ENCODE measurements around the gene ATF2.

DNA sequence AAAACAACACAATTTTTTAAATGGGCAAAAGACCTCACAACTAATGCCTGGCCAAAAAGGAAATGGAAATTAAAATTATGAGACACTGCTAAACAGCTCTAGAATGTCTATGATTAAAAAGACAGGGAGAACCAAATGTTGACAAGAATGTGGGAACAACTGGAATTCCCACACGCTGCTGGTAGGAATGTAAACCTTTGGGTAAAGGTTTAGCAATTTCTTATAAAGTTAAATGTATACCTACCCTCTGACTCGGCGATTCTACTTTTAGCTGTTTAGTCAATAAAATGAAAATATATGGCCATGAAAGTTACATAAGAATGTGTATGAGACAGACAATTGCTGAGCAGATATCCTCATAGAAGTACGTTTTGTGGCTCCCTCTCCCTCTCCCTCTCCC is 60.9 kb downstream of the ATF2 start:
- TF ChIP-seq, protein P1, sequence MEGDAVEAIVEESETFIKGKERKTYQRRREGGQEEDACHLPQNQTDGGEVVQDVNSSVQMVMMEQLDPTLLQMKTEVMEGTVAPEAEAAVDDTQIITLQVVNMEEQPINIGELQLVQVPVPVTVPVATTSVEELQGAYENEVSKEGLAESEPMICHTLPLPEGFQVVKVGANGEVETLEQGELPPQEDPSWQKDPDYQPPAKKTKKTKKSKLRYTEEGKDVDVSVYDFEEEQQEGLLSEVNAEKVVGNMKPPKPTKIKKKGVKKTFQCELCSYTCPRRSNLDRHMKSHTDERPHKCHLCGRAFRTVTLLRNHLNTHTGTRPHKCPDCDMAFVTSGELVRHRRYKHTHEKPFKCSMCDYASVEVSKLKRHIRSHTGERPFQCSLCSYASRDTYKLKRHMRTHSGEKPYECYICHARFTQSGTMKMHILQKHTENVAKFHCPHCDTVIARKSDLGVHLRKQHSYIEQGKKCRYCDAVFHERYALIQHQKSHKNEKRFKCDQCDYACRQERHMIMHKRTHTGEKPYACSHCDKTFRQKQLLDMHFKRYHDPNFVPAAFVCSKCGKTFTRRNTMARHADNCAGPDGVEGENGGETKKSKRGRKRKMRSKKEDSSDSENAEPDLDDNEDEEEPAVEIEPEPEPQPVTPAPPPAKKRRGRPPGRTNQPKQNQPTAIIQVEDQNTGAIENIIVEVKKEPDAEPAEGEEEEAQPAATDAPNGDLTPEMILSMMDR (IDR thresholded peaks at IDR 0.05 in 8 of 11, conservative IDR thresholded peaks at IDR 0.05 in 3 of 11) = no peak
- no peak for TF ChIP-seq POLR2AphosphoS5 (IDR thresholded peaks at IDR 0.05)

Data from spleen (tissue), 7 donors.